ENCODE results near the gene GPBP1L1.

Gene GPBP1L1

GRCh38 chr1:45644661-45645060, 41.7 kb downstream of the GPBP1L1 start:
- TF ChIP-seq PAX5 (IDR thresholded peaks at IDR 0.05; ENCODE audit: insufficient read depth, low read length, severe bottlenecking) (no peak), POU2F2 (IDR thresholded peaks at IDR 0.05; ENCODE audit: low read depth, low read length) (no peak), TAF1 (IDR thresholded peaks at IDR 0.05; ENCODE audit: low read depth, low read length) (no peak), SPI1 (IDR thresholded peaks at IDR 0.05; ENCODE audit: low read depth, low read length) (no peak)
- DNase-seq (ENCODE audit: insufficient read length, low spot score) (no peak), FAIRE-seq (no peak)

- TF ChIP-seq POU2F2 (IDR thresholded peaks at IDR 0.05; ENCODE audit: low read depth, low read length) = no peak
- no peak for DNase-seq (ENCODE audit: insufficient read length, low spot score)
- FAIRE-seq = no peak
These were observed 42.4 kb downstream of the GPBP1L1 start for GRCh38 chr1:45643978-45644377.

GRCh38 chr1:45643321-45643720, 43.0 kb downstream of the GPBP1L1 start:
- no peak for FAIRE-seq
- no peak for TF ChIP-seq TAF1 (IDR thresholded peaks at IDR 0.05; ENCODE audit: low read depth, low read length)
- TF ChIP-seq POLR2A (IDR thresholded peaks at IDR 0.05; ENCODE audit: low read depth, low read length) = no peak
- TF ChIP-seq POU2F2 (IDR thresholded peaks at IDR 0.05; ENCODE audit: low read depth, low read length) = no peak
- no peak for TF ChIP-seq PAX5 (IDR thresholded peaks at IDR 0.05; ENCODE audit: insufficient read depth, low read length, severe bottlenecking)
- TF ChIP-seq SPI1 (IDR thresholded peaks at IDR 0.05; ENCODE audit: low read depth, low read length) = no peak
- TF ChIP-seq POLR2AphosphoS5 (IDR thresholded peaks at IDR 0.05; ENCODE audit: low read depth, low read length) = no peak
- DNase-seq (ENCODE audit: insufficient read length, low spot score) = no peak

GRCh38 chr1:45640293-45640692, 46.0 kb downstream of the GPBP1L1 start:
- no peak for TF ChIP-seq PAX5 (IDR thresholded peaks at IDR 0.05; ENCODE audit: insufficient read depth, low read length, severe bottlenecking)
- no peak for TF ChIP-seq POU2F2 (IDR thresholded peaks at IDR 0.05; ENCODE audit: low read depth, low read length)
- no peak for TF ChIP-seq TAF1 (IDR thresholded peaks at IDR 0.05; ENCODE audit: low read depth, low read length)
- no peak for TF ChIP-seq SPI1 (IDR thresholded peaks at IDR 0.05; ENCODE audit: low read depth, low read length)
- no peak for TF ChIP-seq POLR2AphosphoS5 (IDR thresholded peaks at IDR 0.05; ENCODE audit: low read depth, low read length)
- no peak for TF ChIP-seq POLR2A (IDR thresholded peaks at IDR 0.05; ENCODE audit: low read depth, low read length)
- FAIRE-seq (no peak), DNase-seq (ENCODE audit: insufficient read length, low spot score) (no peak)

- FAIRE-seq (no peak), DNase-seq (ENCODE audit: insufficient read length, low spot score) (no peak)
- no peak for TF ChIP-seq PAX5 (IDR thresholded peaks at IDR 0.05; ENCODE audit: insufficient read depth, low read length, severe bottlenecking)
- TF ChIP-seq POU2F2 (IDR thresholded peaks at IDR 0.05; ENCODE audit: low read depth, low read length) = no peak
- no peak for TF ChIP-seq TAF1 (IDR thresholded peaks at IDR 0.05; ENCODE audit: low read depth, low read length)
- TF ChIP-seq POLR2A (IDR thresholded peaks at IDR 0.05; ENCODE audit: low read depth, low read length) = no peak
- no peak for TF ChIP-seq POLR2AphosphoS5 (IDR thresholded peaks at IDR 0.05; ENCODE audit: low read depth, low read length)
- no peak for TF ChIP-seq SPI1 (IDR thresholded peaks at IDR 0.05; ENCODE audit: low read depth, low read length)
These were observed 51.1 kb downstream of the GPBP1L1 start for GRCh38 chr1:45635211-45635610.

GRCh38 chr1:45630429-45630828, 55.9 kb downstream of the GPBP1L1 start:
- FAIRE-seq = no peak
- DNase-seq (ENCODE audit: insufficient read length, low spot score) = no peak
- TF ChIP-seq SPI1 (IDR thresholded peaks at IDR 0.05; ENCODE audit: low read depth, low read length) (no peak), POLR2AphosphoS5 (IDR thresholded peaks at IDR 0.05; ENCODE audit: low read depth, low read length) (no peak), TAF1 (IDR thresholded peaks at IDR 0.05; ENCODE audit: low read depth, low read length) (no peak), POU2F2 (IDR thresholded peaks at IDR 0.05; ENCODE audit: low read depth, low read length) (no peak), PAX5 (IDR thresholded peaks at IDR 0.05; ENCODE audit: insufficient read depth, low read length, severe bottlenecking) (no peak), POLR2A (IDR thresholded peaks at IDR 0.05; ENCODE audit: low read depth, low read length) (no peak)

- DNase-seq (ENCODE audit: insufficient read length, low spot score) (no peak), FAIRE-seq (no peak)
- TF ChIP-seq PAX5 (IDR thresholded peaks at IDR 0.05; ENCODE audit: insufficient read depth, low read length, severe bottlenecking) = no peak
- TF ChIP-seq SPI1 (IDR thresholded peaks at IDR 0.05; ENCODE audit: low read depth, low read length) = no peak
- no peak for TF ChIP-seq POLR2AphosphoS5 (IDR thresholded peaks at IDR 0.05; ENCODE audit: low read depth, low read length)
- TF ChIP-seq POLR2A (IDR thresholded peaks at IDR 0.05; ENCODE audit: low read depth, low read length) = no peak
- no peak for TF ChIP-seq POU2F2 (IDR thresholded peaks at IDR 0.05; ENCODE audit: low read depth, low read length)
- no peak for TF ChIP-seq TAF1 (IDR thresholded peaks at IDR 0.05; ENCODE audit: low read depth, low read length)
These were observed 57.3 kb downstream of the GPBP1L1 start for GRCh38 chr1:45629035-45629434.

- FAIRE-seq (no peak), DNase-seq (ENCODE audit: insufficient read length, low spot score) (no peak)
These were observed 62.4 kb downstream of the GPBP1L1 start, which contains the start of gene CCDC17 for GRCh38 chr1:45623972-45624371. CCDC17 (minus strand) TSS chr1:45624054; CDS start chr1:45623909, 145 bp downstream.

GRCh38 chr1:45622524-45623394, 63.6 kb downstream of the GPBP1L1 start:
- FAIRE-seq (no peak), DNase-seq (ENCODE audit: insufficient read length, low spot score) (no peak)
- TF ChIP-seq POLR2A (IDR thresholded peaks at IDR 0.05; ENCODE audit: low read depth, low read length) (no peak), TAF1 (IDR thresholded peaks at IDR 0.05; ENCODE audit: low read depth, low read length) (no peak), POU2F2 (IDR thresholded peaks at IDR 0.05; ENCODE audit: low read depth, low read length) (no peak), POLR2AphosphoS5 (IDR thresholded peaks at IDR 0.05; ENCODE audit: low read depth, low read length) (no peak), PAX5 (IDR thresholded peaks at IDR 0.05; ENCODE audit: insufficient read depth, low read length, severe bottlenecking) (no peak), SPI1 (IDR thresholded peaks at IDR 0.05; ENCODE audit: low read depth, low read length) (no peak)

More at GRCh38 chr1:45623972-45624371, 62.4 kb downstream of the GPBP1L1 start, which contains the start of gene CCDC17:
- TF ChIP-seq PAX5 (IDR thresholded peaks at IDR 0.05; ENCODE audit: insufficient read depth, low read length, severe bottlenecking) (no peak), POU2F2 (IDR thresholded peaks at IDR 0.05; ENCODE audit: low read depth, low read length) (no peak), POLR2A (IDR thresholded peaks at IDR 0.05; ENCODE audit: low read depth, low read length) (no peak), POLR2AphosphoS5 (IDR thresholded peaks at IDR 0.05; ENCODE audit: low read depth, low read length) (no peak), TAF1 (IDR thresholded peaks at IDR 0.05; ENCODE audit: low read depth, low read length) (no peak), SPI1 (IDR thresholded peaks at IDR 0.05; ENCODE audit: low read depth, low read length) (no peak)

All from GM12891 (cell line).